Measurements from ENCODE around the gene CISD1. TPM values are rescaled to one million over a fixed set of nuclear protein-coding genes. Genes with fewer than 3 reads are reported as not detected.

The CISD1 gene
- total and polyA plus RNA-seq, 9 of the 15 experiments (the other 6 are each of a cell fraction or from before 2014, with no cell fraction given) = 35.8 to 342 (median 118) TPM

- no peaks in the 10 kb centered on the region for H3K79me2 ChIP-seq (ENCODE audit: control insufficient read depth, insufficient read depth, low read length)
- CTCF ChIA-PET (ENCODE audit: low intra/inter-chr PET ratio) = no interaction called here
- intact Hi-C loops (cut with micrococcal nuclease) (no loop called here), in situ Hi-C loops (cut with MboI) (no loop called here)
- no peak overlapping the region for H3K9ac ChIP-seq (ENCODE audit: insufficient read depth in 1 of 2, low read depth in 2 of 2, low read length in 2 of 2)
- H3K4me1 ChIP-seq (replicated peaks in 1 of 2; ENCODE audit: control insufficient read depth in 2 of 2, insufficient read depth in 2 of 2, low read length in 2 of 2) = no peaks in the 10 kb centered on the region
- no peak overlapping the region for H3K4me2 ChIP-seq (ENCODE audit: insufficient read depth, low read length)
- H3K4me3 ChIP-seq = no peak overlapping the region
- no peaks in the 10 kb centered on the region for H3K36me3 ChIP-seq (ENCODE audit: control insufficient read depth, insufficient read depth, low read length)
- POLR2A ChIA-PET = interaction anchor here (0.9 to 1.2 kb wide), 3 partner anchors 10 to 114 kb away, joined by 3 to 4 read pairs (median 4); no protein-coding TSS in a partner anchor
- H2AFZ ChIP-seq (ENCODE audit: low read depth, low read length) = no peak overlapping the region
- no peak for FAIRE-seq
- no peaks in the 10 kb centered on the region for H4K20me1 ChIP-seq (replicated peaks; ENCODE audit: control insufficient read depth, insufficient read depth, low read length)
- TF ChIP-seq POLR2G (IDR thresholded peaks at IDR 0.05; ENCODE audit: low read depth, low read length) = no peak
- TF ChIP-seq GMEB1 (CRISPR knock-in tag; IDR thresholded peaks at IDR 0.05) = no peak
- TF ChIP-seq ATF6 (CRISPR knock-in tag; IDR thresholded peaks at IDR 0.05) = no peak
- TF ChIP-seq ZNF79 (CRISPR knock-in tag; IDR thresholded peaks at IDR 0.05; ENCODE audit: low read depth) = no peak
- H3K27ac ChIP-seq (ENCODE audit: extremely low read depth, low read depth, low read length) = no peak overlapping the region
- no peak for DNase-seq (ENCODE audit: extremely low read depth in 1 of 4, low spot score in 3 of 4)
- no peaks in the 10 kb centered on the region for H3K9me3 ChIP-seq (replicated peaks; ENCODE audit: control insufficient read depth, insufficient read depth, low read depth, low read length)
- no peak for ATAC-seq
- H3K9me1 ChIP-seq (ENCODE audit: control insufficient read depth, insufficient read depth, low read length) = no peaks in the 10 kb centered on the region
- no peaks in the 10 kb centered on the region; a peak in 1 of 5 replicates for H3K27me3 ChIP-seq (ENCODE audit: control insufficient read depth in 2 of 2, insufficient read depth in 2 of 2, low read length in 2 of 2)
- no TSS peak for BruUV-seq (replicated peaks)
These were observed 31.7 kb downstream of the CISD1 start for GRCh38 chr10:58300676-58301075.
